ENCODE data around the gene DTX4.

DNA sequence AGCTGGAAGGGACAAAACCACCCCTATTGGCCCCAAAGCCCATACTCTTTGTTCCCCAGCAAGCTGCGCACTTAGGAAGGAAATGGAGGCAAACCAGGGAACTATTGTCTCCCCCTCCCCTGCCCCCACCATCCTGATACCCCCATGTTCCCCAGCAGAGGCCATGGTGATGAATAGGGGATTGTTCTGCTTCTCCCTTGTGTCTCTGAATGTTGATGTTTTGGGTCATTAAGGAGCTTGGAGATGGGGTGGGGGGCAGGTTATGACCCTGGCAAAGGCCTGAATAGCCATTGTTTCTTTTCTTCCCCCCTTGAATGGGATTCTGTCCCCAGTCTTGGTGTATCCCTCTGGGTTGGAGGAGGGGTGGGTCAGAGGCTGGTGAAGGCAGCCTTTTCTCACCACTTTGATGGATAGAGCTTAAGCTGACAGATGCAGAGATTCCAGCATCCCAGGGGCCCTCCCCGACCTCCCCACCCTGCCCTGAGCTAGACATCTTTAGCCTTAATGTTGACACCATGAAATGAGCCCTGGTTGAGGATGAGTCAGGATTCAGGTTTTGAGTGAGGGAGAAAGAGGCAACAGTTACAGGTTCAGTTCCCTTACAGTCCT lies 8.3 kb downstream of the DTX4 start:
- no peak for TF ChIP-seq POLR2A (IDR thresholded peaks at IDR 0.05)
- TF ChIP-seq, protein P1, sequence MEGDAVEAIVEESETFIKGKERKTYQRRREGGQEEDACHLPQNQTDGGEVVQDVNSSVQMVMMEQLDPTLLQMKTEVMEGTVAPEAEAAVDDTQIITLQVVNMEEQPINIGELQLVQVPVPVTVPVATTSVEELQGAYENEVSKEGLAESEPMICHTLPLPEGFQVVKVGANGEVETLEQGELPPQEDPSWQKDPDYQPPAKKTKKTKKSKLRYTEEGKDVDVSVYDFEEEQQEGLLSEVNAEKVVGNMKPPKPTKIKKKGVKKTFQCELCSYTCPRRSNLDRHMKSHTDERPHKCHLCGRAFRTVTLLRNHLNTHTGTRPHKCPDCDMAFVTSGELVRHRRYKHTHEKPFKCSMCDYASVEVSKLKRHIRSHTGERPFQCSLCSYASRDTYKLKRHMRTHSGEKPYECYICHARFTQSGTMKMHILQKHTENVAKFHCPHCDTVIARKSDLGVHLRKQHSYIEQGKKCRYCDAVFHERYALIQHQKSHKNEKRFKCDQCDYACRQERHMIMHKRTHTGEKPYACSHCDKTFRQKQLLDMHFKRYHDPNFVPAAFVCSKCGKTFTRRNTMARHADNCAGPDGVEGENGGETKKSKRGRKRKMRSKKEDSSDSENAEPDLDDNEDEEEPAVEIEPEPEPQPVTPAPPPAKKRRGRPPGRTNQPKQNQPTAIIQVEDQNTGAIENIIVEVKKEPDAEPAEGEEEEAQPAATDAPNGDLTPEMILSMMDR (IDR thresholded peaks at IDR 0.05): no peak
- no peak for TF ChIP-seq EP300 (IDR thresholded peaks at IDR 0.05)
- TF ChIP-seq POLR2AphosphoS5 (IDR thresholded peaks at IDR 0.05): no peak
